ENCODE results near the gene GIGYF1. TPM values are rescaled to one million over a fixed set of nuclear protein-coding genes. Genes with fewer than 3 reads are reported as not detected.

Gene GIGYF1
- total and polyA plus RNA-seq, 2 of the 4 experiments (the other 2 are of a cell fraction): 3.0 to 10.7 TPM

DNA sequence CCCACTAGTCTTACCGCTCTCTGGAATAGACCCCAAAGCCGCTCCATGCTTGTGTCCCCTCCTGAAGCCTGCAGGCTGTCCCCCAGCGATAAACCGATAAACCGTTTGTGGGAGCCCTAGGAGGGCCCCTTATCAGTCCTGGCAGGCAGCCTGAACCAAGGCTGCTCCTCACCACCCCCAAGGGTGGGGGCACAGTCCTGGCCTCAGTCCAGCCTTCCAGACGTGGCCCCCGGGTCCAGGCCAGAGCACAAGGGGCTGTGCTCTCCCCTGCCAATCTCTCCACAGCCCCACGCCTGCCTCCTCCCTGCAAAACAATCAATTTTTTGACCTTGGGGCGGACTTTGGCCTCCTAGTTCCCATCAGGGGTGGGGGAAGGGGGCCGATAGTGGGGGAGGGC, 52.6 kb downstream of the GIGYF1 start, which contains the start of gene TFR2:
TFR2 (minus strand) TSS at position 90 of the 397 bp plus-strand sequence; CDS start at position 47, 43 bp downstream.
- TF ChIP-seq, protein P1, sequence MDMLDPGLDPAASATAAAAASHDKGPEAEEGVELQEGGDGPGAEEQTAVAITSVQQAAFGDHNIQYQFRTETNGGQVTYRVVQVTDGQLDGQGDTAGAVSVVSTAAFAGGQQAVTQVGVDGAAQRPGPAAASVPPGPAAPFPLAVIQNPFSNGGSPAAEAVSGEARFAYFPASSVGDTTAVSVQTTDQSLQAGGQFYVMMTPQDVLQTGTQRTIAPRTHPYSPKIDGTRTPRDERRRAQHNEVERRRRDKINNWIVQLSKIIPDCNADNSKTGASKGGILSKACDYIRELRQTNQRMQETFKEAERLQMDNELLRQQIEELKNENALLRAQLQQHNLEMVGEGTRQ (IDR thresholded peaks at IDR 0.05; ENCODE audit: low read depth, low read length): no peak
- TF ChIP-seq MAZ (IDR thresholded peaks at IDR 0.05; ENCODE audit: borderline replicate concordance, low read depth, low read length) (no peak), CEBPB (IDR thresholded peaks at IDR 0.05; ENCODE audit: low read depth, low read length) (no peak), SMC3 (IDR thresholded peaks at IDR 0.05; ENCODE audit: low read depth, low read length) (no peak), MXI1 (IDR thresholded peaks at IDR 0.05; ENCODE audit: borderline replicate concordance, low read depth, low read length) (no peak), RAD21 (IDR thresholded peaks at IDR 0.05; ENCODE audit: low read length) (no peak), MAFK (IDR thresholded peaks at IDR 0.05; ENCODE audit: low read depth, low read length) (no peak), POLR2A (IDR thresholded peaks at IDR 0.05; ENCODE audit: low read depth, low read length) (no peak), CHD1 (IDR thresholded peaks at IDR 0.05; ENCODE audit: low read depth, low read length) (no peak)
- TF ChIP-seq, protein P2, sequence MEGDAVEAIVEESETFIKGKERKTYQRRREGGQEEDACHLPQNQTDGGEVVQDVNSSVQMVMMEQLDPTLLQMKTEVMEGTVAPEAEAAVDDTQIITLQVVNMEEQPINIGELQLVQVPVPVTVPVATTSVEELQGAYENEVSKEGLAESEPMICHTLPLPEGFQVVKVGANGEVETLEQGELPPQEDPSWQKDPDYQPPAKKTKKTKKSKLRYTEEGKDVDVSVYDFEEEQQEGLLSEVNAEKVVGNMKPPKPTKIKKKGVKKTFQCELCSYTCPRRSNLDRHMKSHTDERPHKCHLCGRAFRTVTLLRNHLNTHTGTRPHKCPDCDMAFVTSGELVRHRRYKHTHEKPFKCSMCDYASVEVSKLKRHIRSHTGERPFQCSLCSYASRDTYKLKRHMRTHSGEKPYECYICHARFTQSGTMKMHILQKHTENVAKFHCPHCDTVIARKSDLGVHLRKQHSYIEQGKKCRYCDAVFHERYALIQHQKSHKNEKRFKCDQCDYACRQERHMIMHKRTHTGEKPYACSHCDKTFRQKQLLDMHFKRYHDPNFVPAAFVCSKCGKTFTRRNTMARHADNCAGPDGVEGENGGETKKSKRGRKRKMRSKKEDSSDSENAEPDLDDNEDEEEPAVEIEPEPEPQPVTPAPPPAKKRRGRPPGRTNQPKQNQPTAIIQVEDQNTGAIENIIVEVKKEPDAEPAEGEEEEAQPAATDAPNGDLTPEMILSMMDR (conservative IDR thresholded peaks at IDR 0.05; ENCODE audit: low read depth, low read length): no peak
- Histone ChIP-seq H3K56ac (ENCODE audit: extremely low read depth, insufficient read depth, low read length) (no peak within 1 kb of the TSS), H3K36me3 (ENCODE audit: control insufficient read depth, insufficient read depth, low read length) (no peaks in the 10 kb centered on the region), H2BK20ac (ENCODE audit: low read depth, low read length) (no peak within 1 kb of the TSS), H3K27ac (ENCODE audit: insufficient read depth, low read length) (no peak within 1 kb of the TSS), H2AK9ac (replicated peaks; ENCODE audit: low read depth, low read length, poor library complexity) (no peak within 1 kb of the TSS), H3K4ac (ENCODE audit: low read depth, low read length) (no peak within 1 kb of the TSS), H4K8ac (ENCODE audit: low read depth in 2 of 2, low read length in 2 of 2) (no peak within 1 kb of the TSS), H4K91ac (ENCODE audit: insufficient read depth, low read depth, low read length) (no peak within 1 kb of the TSS), H3K79me1 (ENCODE audit: low read depth in 1 of 2, low read length in 2 of 2) (no peaks in the 10 kb centered on the region), H2BK120ac (ENCODE audit: low read depth, low read length) (no peak within 1 kb of the TSS), H3K23ac (ENCODE audit: low read depth, low read length) (no peak within 1 kb of the TSS), H2AFZ (replicated peaks; ENCODE audit: low read length, poor library complexity) (peak within 1 kb of the TSS; percentile 33), H2AK5ac (ENCODE audit: low read depth, low read length) (no peak within 1 kb of the TSS), H2BK15ac (ENCODE audit: low read depth, low read length) (no peak within 1 kb of the TSS), H3K14ac (replicated peaks; ENCODE audit: low read depth, low read length) (no peak within 1 kb of the TSS), H3K9me1 (ENCODE audit: insufficient read depth, low read length) (no peaks in the 10 kb centered on the region), H2BK5ac (ENCODE audit: low read depth, low read length, poor library complexity, severe bottlenecking) (no peak within 1 kb of the TSS), H4K20me1 (ENCODE audit: insufficient read depth, low read length) (no peaks in the 10 kb centered on the region), H3K4me1 (ENCODE audit: control insufficient read depth, insufficient read depth, low read length) (no peaks in the 10 kb centered on the region), H3K4me3 (ENCODE audit: insufficient read depth, low read depth, low read length) (no peak within 1 kb of the TSS), H4K5ac (ENCODE audit: low read depth, low read length) (no peak within 1 kb of the TSS), H3K27me3 (ENCODE audit: control insufficient read depth, insufficient read depth, low read length) (peaks cover 28% of the 10 kb centered on the region), H3K9me3 (ENCODE audit: control insufficient read depth, insufficient read depth, low read length) (no peaks in the 10 kb centered on the region), H3K9ac (ENCODE audit: low read depth, low read length) (no peak within 1 kb of the TSS), H3K18ac (ENCODE audit: low read depth, low read length) (no peak within 1 kb of the TSS), H3K4me2 (ENCODE audit: low read depth, low read length) (no peak within 1 kb of the TSS)
- in situ Hi-C loops (cut with MboI; ENCODE audit: low sequenced_read_pairs) (no loop called here), dilution Hi-C loops (cut with HindIII; ENCODE audit: low sequenced_read_pairs, unreplicated experiment) (no loop called here), intact Hi-C loops (cut with micrococcal nuclease) (no loop called here)
- CTCF ChIA-PET: no interaction called here
- 13% methylated on average over 3 of the region's 10 CpGs; no CpG with 5 or more reads in 1 of the 2 experiments for WGBS, 2 experiments (ENCODE audit: extremely low coverage in 2 of 2, insufficient read length in 1 of 2)
- POLR2A ChIA-PET (ENCODE audit: unreplicated experiment): no interaction called here
- DNase-seq (no peak), ATAC-seq (ENCODE audit: low read depth) (no peak)
- BruUV-seq (replicated peaks): no TSS peak

All from IMR-90 (cell line).